NT2/D1 (cell line): ENCODE measurements around the gene IL17RD.

ENCODE experiments used
- SUZ12 ChIP-seq: IDR thresholded peaks from 2 replicates; pipeline ENCODE4 v1.6.1; 2011; ENCODE audit not compliant: insufficient read length, insufficient read depth; ENCODE audit errors: extremely low read depth
- YY1 ChIP-seq: IDR thresholded peaks from 2 replicates; pipeline ENCODE4 v1.6.1; 2011; ENCODE audit not compliant: insufficient read length, insufficient read depth
- ZNF274 ChIP-seq: IDR thresholded peaks from 2 replicates; pipeline ENCODE4 v1.6.1; 2011; ENCODE audit warnings: mild to moderate bottlenecking, low read depth, low read length

DNA sequence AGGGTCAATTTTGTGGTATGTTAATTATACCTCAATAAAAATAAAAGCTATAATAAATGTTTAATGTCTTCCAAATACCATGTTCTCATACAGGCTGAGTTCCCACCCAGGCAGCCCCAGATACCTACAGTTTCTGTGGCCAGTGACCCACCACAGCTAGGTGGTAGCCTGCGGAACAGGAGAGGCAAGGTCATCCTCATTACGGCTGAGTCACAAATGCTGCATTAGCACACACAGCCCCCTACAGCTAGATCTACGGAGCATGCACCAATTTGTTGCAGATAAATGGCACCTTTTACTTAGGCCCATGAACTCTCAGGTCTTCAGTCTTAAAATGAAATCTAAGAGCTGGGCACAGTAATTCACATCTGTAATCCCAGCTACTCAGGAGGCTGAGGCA is 99.6 kb downstream of the IL17RD start:
- TF ChIP-seq ZNF274 (no peak), YY1 (no peak), SUZ12 (no peak)
